Neural cell (in vitro differentiated cells): ENCODE measurements around the gene AKAP6. TPM values are rescaled to one million over a fixed set of nuclear protein-coding genes. Genes with fewer than 3 reads are reported as not detected.
"Not testable (repeated sequence)": the region's sequence is repeated elsewhere in the genome, so short reads cannot be mapped to it uniquely, and the experiment has no call there.

Experiments
- H2AFZ ChIP-seq: fragments of 200-600, 300-800 bp; sonication (generic), shearing (Covaris generic); 2 replicates; pipeline ENCODE4 v1.6.0; 2014; ENCODE audit warnings: low read depth, mild to moderate bottlenecking, antibody characterized with exemption, low read length, moderate library complexity
- H3F3A ChIP-seq: fragments of 200-600 bp; shearing (Covaris generic); 2 replicates; pipeline ENCODE4 v1.6.1; 2016; ENCODE audit warnings: mild to moderate bottlenecking, moderate library complexity, mixed read lengths, antibody characterized with exemption, low read length; ENCODE audit not compliant: insufficient read depth, poor library complexity, severe bottlenecking
- H3K27ac ChIP-seq: fragments of 200-600, 300-800 bp; sonication (generic), shearing (Covaris generic); 2 replicates; pipeline ENCODE4 v1.5.1; 2014; ENCODE audit warnings: mild to moderate bottlenecking, low read length, moderate library complexity
- H3K27me3 ChIP-seq: fragments of 300-800, 200-600 bp; sonication (generic), shearing (Covaris generic); 2 replicates; pipeline ENCODE4 v1.6.0; 2014; ENCODE audit warnings: mild to moderate bottlenecking, low read depth, low read length, moderate library complexity; ENCODE audit not compliant: insufficient read depth
- H3K36me3 ChIP-seq: fragments of 300-800, 200-600 bp; sonication (generic), shearing (Covaris generic); 2 replicates; pipeline ENCODE4 v1.5.1; 2014; ENCODE audit warnings: mild to moderate bottlenecking, antibody characterized with exemption, low read length, moderate library complexity; ENCODE audit not compliant: insufficient read depth
- H3K4me2 ChIP-seq: fragments of 300-800, 200-600 bp; sonication (generic), shearing (Covaris generic); 2 replicates; pipeline ENCODE4 v1.6.0; 2014; ENCODE audit warnings: mild to moderate bottlenecking, low read length
- H3K4me3 ChIP-seq: fragments of 300-800, 200-600 bp; sonication (generic), shearing (Covaris generic); 2 replicates; pipeline ENCODE4 v1.5.1; 2014; ENCODE audit warnings: mild to moderate bottlenecking, low read length, moderate library complexity
- H3K79me2 ChIP-seq: fragments of 200-600 bp; shearing (Covaris generic); replicated peaks from 2 replicates; pipeline ENCODE4 v1.6.0; 2014; ENCODE audit warnings: mild to moderate bottlenecking, low read length, moderate library complexity; ENCODE audit not compliant: insufficient read depth
- H3K9ac ChIP-seq: fragments of 300-800, 200-600 bp; sonication (generic), shearing (Covaris generic); 2 replicates; pipeline ENCODE4 v1.6.1; 2016; ENCODE audit warnings: mild to moderate bottlenecking, low read length, mixed read lengths
- H3K9me2 ChIP-seq: fragments of 200-600 bp; shearing (Covaris generic); 2 replicates; pipeline ENCODE4 v1.6.1; 2016; ENCODE audit warnings: mild to moderate bottlenecking, low read length, mixed read lengths; ENCODE audit not compliant: insufficient read depth
- H3K9me3 ChIP-seq: fragments of 200-600, 300-800 bp; sonication (generic), shearing (Covaris generic); 2 replicates; pipeline ENCODE4 v1.6.1; 2016; ENCODE audit warnings: mild to moderate bottlenecking, mixed run types, low read length, moderate library complexity, mixed read lengths
- H4K20me1 ChIP-seq: fragments of 200-600 bp; shearing (Covaris generic); 2 replicates; pipeline ENCODE4 v1.6.1; 2016; ENCODE audit warnings: mild to moderate bottlenecking, mixed run types; ENCODE audit not compliant: insufficient read depth
- EP300 ChIP-seq: fragments of 450-650 bp; conservative IDR thresholded peaks from 2 replicates; pipeline ENCODE4 v1.6.1; 2014; ENCODE audit warnings: antibody characterized with exemption, mild to moderate bottlenecking, moderate library complexity; ENCODE audit not compliant: poor library complexity, severe bottlenecking
- EZH2 ChIP-seq: fragments of 200-600, 300-800 bp; shearing (Covaris generic), sonication (generic); IDR thresholded peaks from 2 replicates; pipeline ENCODE4 v1.6.1; 2014; ENCODE audit warnings: antibody characterized with exemption, low read length, borderline replicate concordance, mild to moderate bottlenecking; ENCODE audit not compliant: insufficient read depth, poor library complexity, severe bottlenecking
- MXI1 ChIP-seq: fragments of 450-650 bp; conservative IDR thresholded peaks from 2 replicates; pipeline ENCODE4 v1.6.1; 2014; ENCODE audit warnings: antibody characterized with exemption, mild to moderate bottlenecking; ENCODE audit not compliant: poor library complexity, severe bottlenecking
- POLR2AphosphoS5 ChIP-seq: IDR thresholded peaks from 2 replicates; pipeline ENCODE4 v1.6.1; 2012
- RAD21 ChIP-seq: fragments of 450-650 bp; conservative IDR thresholded peaks from 2 replicates; pipeline ENCODE4 v1.6.1; 2014; ENCODE audit warnings: antibody characterized with exemption, mild to moderate bottlenecking, moderate library complexity
- SMC3 ChIP-seq: fragments of 450-650 bp; conservative IDR thresholded peaks from 2 replicates; pipeline ENCODE4 v1.6.1; 2014; ENCODE audit warnings: antibody characterized with exemption, mild to moderate bottlenecking, moderate library complexity; ENCODE audit not compliant: poor library complexity
- TAF1 ChIP-seq: IDR thresholded peaks from 2 replicates; pipeline ENCODE4 v1.6.1; 2012; ENCODE audit warnings: low read depth
- polyA plus RNA-seq: library from polyadenylated mRNA; depleted of rRNA; stranded (reverse); fragments of >200 nt; gene quantifications from 2 replicates; pipeline ENCODE4 v1.2.3, GENCODE V29; 2014
- TF ChIP-seq, protein P1 (sequence below): IDR thresholded peaks from 2 replicates; pipeline ENCODE4 v1.6.1; 2012; ENCODE audit warnings: borderline replicate concordance
- TF ChIP-seq, protein P2 (sequence below): fragments of 450-650 bp; IDR thresholded peaks from 2 replicates; pipeline ENCODE4 v1.5.1; 2014; ENCODE audit warnings: antibody characterized with exemption, mild to moderate bottlenecking, moderate library complexity; ENCODE audit not compliant: poor library complexity, severe bottlenecking

Gene AKAP6
- polyA plus RNA-seq, 1 donor from 2014 or later: 15.8 TPM

DNA sequence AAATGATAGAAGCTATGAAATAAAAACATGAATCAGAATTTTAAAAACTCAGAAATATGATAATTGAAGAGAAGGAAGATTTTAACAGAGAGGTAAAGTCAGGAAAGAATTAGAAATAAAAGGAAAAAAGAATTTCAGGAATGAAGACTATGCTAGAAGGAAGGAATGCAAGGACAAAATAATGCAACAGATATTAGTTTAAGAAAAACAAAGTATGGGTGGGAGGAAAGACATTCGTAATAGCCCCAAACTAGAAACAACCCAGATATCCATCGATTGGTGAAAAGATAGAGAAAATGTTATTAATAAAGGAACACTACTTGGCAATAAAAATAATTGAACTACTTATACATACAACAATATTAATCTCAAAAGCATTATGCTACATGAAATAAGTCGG lies 129.6 kb downstream of the AKAP6 start:
- Histone ChIP-seq H3K4me3 (no peak overlapping the region), H2AFZ (no peak overlapping the region), H3K9me3 (no peaks in the 10 kb centered on the region), H3K79me2 (no peaks in the 10 kb centered on the region), H3K27me3 (no peaks in the 10 kb centered on the region), H4K20me1 (no peaks in the 10 kb centered on the region), H3K36me3 (peaks cover 7% of the 10 kb centered on the region), H3F3A (no peaks in the 10 kb centered on the region), H3K27ac (no peak overlapping the region), H3K4me2 (no peak overlapping the region), H3K9ac (no peak overlapping the region), H3K9me2 (no peaks in the 10 kb centered on the region)
- TF ChIP-seq RAD21: no peak
- TF ChIP-seq MXI1: no peak
- no peak for TF ChIP-seq SMC3
- TF ChIP-seq, protein P1, sequence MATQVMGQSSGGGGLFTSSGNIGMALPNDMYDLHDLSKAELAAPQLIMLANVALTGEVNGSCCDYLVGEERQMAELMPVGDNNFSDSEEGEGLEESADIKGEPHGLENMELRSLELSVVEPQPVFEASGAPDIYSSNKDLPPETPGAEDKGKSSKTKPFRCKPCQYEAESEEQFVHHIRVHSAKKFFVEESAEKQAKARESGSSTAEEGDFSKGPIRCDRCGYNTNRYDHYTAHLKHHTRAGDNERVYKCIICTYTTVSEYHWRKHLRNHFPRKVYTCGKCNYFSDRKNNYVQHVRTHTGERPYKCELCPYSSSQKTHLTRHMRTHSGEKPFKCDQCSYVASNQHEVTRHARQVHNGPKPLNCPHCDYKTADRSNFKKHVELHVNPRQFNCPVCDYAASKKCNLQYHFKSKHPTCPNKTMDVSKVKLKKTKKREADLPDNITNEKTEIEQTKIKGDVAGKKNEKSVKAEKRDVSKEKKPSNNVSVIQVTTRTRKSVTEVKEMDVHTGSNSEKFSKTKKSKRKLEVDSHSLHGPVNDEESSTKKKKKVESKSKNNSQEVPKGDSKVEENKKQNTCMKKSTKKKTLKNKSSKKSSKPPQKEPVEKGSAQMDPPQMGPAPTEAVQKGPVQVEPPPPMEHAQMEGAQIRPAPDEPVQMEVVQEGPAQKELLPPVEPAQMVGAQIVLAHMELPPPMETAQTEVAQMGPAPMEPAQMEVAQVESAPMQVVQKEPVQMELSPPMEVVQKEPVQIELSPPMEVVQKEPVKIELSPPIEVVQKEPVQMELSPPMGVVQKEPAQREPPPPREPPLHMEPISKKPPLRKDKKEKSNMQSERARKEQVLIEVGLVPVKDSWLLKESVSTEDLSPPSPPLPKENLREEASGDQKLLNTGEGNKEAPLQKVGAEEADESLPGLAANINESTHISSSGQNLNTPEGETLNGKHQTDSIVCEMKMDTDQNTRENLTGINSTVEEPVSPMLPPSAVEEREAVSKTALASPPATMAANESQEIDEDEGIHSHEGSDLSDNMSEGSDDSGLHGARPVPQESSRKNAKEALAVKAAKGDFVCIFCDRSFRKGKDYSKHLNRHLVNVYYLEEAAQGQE: no peak
- TF ChIP-seq, protein P2, sequence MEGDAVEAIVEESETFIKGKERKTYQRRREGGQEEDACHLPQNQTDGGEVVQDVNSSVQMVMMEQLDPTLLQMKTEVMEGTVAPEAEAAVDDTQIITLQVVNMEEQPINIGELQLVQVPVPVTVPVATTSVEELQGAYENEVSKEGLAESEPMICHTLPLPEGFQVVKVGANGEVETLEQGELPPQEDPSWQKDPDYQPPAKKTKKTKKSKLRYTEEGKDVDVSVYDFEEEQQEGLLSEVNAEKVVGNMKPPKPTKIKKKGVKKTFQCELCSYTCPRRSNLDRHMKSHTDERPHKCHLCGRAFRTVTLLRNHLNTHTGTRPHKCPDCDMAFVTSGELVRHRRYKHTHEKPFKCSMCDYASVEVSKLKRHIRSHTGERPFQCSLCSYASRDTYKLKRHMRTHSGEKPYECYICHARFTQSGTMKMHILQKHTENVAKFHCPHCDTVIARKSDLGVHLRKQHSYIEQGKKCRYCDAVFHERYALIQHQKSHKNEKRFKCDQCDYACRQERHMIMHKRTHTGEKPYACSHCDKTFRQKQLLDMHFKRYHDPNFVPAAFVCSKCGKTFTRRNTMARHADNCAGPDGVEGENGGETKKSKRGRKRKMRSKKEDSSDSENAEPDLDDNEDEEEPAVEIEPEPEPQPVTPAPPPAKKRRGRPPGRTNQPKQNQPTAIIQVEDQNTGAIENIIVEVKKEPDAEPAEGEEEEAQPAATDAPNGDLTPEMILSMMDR: no peak
- TF ChIP-seq EZH2: no peak
- TF ChIP-seq POLR2AphosphoS5: no peak
- no peak for TF ChIP-seq TAF1
- no peak for TF ChIP-seq EP300

DNA sequence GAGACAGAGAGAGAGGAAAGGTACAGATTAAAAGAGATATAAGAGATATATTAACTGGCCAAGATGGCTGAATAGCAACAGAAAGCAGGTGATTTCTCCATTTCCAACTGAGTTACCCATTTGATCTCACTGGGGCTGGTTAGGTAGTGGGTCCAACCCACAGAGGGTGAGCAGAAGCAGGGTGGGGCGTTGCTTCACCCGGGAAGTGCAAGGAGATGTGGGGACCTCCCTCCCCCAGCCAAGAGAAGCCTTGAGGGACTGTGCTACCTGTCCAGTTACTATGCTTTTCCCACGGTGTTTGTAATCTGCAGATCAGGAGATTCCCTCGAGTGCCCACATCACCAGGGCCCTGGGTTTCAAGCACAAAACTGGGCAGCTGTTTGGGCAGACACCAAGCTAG lies 131.2 kb downstream of the AKAP6 start:
- Histone ChIP-seq H2AFZ (no peak overlapping the region), H3K4me3 (no peak overlapping the region), H3K36me3 (peaks cover 7% of the 10 kb centered on the region), H3K27ac (no peak overlapping the region), H3K79me2 (no peaks in the 10 kb centered on the region), H3K4me2 (no peak overlapping the region), H3K9me3 (no peaks in the 10 kb centered on the region), H3K9me2 (no peaks in the 10 kb centered on the region), H3K27me3 (no peaks in the 10 kb centered on the region), H4K20me1 (no peaks in the 10 kb centered on the region), H3K9ac (no peak overlapping the region), H3F3A (no peaks in the 10 kb centered on the region)
- TF ChIP-seq POLR2AphosphoS5 (no peak), MXI1 (no peak), EZH2 (no peak), RAD21 (no peak), SMC3 (no peak), EP300 (no peak), TAF1 (no peak)
- TF ChIP-seq, protein P2: no peak
- TF ChIP-seq, protein P1: no peak

DNA sequence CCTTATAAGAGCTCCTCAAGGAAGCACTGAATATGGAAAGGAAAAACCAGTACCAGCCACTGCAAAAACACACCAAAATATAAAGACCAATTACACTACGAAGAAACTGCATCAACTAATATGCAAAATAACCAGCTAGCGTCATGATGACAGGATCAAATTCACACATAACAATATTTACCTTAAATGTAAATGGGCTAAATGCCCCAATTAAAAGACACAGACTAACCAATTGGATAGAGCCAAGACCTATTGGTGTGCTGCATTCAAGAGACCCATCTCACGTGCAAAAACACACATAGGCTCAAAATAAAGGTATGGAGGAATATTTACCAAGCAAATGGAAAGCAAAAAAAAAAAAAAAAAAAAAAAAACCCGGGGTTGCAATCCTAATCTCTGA lies 133.5 kb downstream of the AKAP6 start:
- not testable (repeated sequence) for H3K9me3 ChIP-seq, H3K4me2 ChIP-seq, H3K9me2 ChIP-seq, H3F3A ChIP-seq, H3K4me3 ChIP-seq, H4K20me1 ChIP-seq, H3K27ac ChIP-seq, H3K9ac ChIP-seq, H3K36me3 ChIP-seq, H3K79me2 ChIP-seq, H3K27me3 ChIP-seq, H2AFZ ChIP-seq
